ENCODE measurements around the gene KRT17. TPM values are rescaled to one million over a fixed set of nuclear protein-coding genes. Genes with fewer than 3 reads are reported as not detected.

KRT17 gene
- total RNA-seq, 1 donor from 2014 or later = 258 TPM

- H3K4me1 Mint-ChIP-seq (ENCODE audit: low read depth) = no peaks in the 10 kb centered on the region
- DNase-seq (ENCODE audit: low spot score) = no peak
- TF ChIP-seq, protein P1, sequence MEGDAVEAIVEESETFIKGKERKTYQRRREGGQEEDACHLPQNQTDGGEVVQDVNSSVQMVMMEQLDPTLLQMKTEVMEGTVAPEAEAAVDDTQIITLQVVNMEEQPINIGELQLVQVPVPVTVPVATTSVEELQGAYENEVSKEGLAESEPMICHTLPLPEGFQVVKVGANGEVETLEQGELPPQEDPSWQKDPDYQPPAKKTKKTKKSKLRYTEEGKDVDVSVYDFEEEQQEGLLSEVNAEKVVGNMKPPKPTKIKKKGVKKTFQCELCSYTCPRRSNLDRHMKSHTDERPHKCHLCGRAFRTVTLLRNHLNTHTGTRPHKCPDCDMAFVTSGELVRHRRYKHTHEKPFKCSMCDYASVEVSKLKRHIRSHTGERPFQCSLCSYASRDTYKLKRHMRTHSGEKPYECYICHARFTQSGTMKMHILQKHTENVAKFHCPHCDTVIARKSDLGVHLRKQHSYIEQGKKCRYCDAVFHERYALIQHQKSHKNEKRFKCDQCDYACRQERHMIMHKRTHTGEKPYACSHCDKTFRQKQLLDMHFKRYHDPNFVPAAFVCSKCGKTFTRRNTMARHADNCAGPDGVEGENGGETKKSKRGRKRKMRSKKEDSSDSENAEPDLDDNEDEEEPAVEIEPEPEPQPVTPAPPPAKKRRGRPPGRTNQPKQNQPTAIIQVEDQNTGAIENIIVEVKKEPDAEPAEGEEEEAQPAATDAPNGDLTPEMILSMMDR (IDR thresholded peaks at IDR 0.05) = no peak
- H3K9me3 Mint-ChIP-seq (ENCODE audit: low read depth) = peaks cover 5% of the 10 kb centered on the region
- peaks cover 4% of the 10 kb centered on the region for H3K36me3 Mint-ChIP-seq (ENCODE audit: low read depth)
- peaks cover 26% of the 10 kb centered on the region for H3K27me3 Mint-ChIP-seq (ENCODE audit: low read depth)
- no peak overlapping the region for H3K27ac Mint-ChIP-seq (ENCODE audit: unreplicated experiment)
- no peak overlapping the region for H3K4me3 Mint-ChIP-seq (ENCODE audit: unreplicated experiment)
Observed at GRCh38 chr17:41595585-41595984, 28.8 kb downstream of the KRT17 start.

DNA sequence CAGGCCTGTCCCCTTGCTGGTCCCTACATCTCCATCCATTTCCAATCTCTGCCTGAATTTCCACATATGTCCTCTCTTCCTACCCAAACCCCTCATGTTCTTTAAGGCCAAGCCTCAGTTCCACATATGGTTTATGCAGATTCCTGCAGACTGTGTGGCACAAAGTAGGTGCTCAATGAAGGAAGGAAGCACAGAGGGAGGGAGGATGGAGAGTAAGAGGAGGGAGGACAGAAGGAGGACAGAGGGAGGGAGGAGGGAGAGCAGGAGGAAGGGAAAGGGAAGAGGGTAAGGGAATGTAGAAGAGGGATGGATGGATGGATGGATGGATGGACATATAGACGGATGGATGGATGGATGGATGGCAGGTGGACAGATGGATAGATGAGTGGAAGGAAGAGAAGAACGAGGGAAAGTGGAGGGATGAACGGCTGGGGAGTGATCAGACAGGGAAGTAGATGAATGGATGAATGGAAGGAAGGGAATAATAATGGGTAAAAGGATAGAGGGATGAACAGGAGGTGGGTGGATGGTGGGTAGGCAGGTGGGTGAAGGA lies 29.9 kb downstream of the KRT17 start:
- H3K9me3 Mint-ChIP-seq (ENCODE audit: low read depth) = peaks cover 5% of the 10 kb centered on the region
- no peak for DNase-seq (ENCODE audit: low spot score)
- H3K27me3 Mint-ChIP-seq (ENCODE audit: low read depth) = peaks cover 27% of the 10 kb centered on the region
- peaks cover 4% of the 10 kb centered on the region for H3K36me3 Mint-ChIP-seq (ENCODE audit: low read depth)
- no peaks in the 10 kb centered on the region for H3K4me1 Mint-ChIP-seq (ENCODE audit: low read depth)
- TF ChIP-seq, protein P1 (IDR thresholded peaks at IDR 0.05) = no peak
- no peak overlapping the region for H3K4me3 Mint-ChIP-seq (ENCODE audit: unreplicated experiment)
- no peak overlapping the region for H3K27ac Mint-ChIP-seq (ENCODE audit: unreplicated experiment)

DNA sequence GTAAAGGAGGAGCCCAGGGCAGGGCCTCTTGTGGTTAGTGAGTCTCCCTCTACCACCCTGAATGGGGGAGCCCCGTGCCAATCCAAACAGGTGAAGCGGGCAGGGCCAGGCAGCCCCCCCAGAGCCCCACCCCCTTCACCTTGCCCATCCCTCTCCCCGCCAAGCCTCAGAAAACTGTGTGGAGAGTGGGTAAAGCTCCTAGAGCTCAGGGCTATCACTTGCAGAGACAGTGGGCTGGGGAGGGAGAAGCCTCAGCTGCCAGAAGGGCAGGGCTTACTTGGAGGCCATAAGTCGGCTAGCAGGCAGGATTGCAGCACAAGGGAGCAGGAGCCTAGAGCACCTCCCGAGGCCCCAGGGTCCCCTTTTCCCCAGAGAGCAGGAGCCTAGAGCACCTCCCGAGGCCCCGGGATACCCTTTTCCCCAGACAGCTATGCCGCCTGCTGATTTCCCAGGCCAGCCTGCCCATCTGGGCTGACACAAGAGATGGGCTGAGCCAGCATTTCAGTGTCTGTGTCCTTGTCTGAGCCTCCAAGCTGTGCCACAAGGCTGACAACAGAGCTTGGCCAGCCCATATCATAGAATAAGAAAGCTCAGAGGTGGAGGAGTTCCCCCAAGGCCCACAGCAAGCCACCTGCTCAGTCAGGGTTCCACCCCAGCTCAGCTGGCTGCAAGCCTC lies 30.9 kb downstream of the KRT17 start:
- TF ChIP-seq, protein P1 (IDR thresholded peaks at IDR 0.05) = no peak
- no peak for DNase-seq (ENCODE audit: low spot score)
- Mint-ChIP-seq H3K9me3 (ENCODE audit: low read depth) (peaks cover 5% of the 10 kb centered on the region), H3K4me3 (ENCODE audit: unreplicated experiment) (no peak overlapping the region), H3K4me1 (ENCODE audit: low read depth) (peaks cover 3% of the 10 kb centered on the region), H3K36me3 (ENCODE audit: low read depth) (peaks cover 4% of the 10 kb centered on the region), H3K27me3 (ENCODE audit: low read depth) (peaks cover 28% of the 10 kb centered on the region), H3K27ac (ENCODE audit: unreplicated experiment) (no peak overlapping the region)

GRCh38 chr17:41592601-41593305 lies 31.6 kb downstream of the KRT17 start:
- peaks cover 28% of the 10 kb centered on the region for H3K27me3 Mint-ChIP-seq (ENCODE audit: low read depth)

GRCh38 chr17:41589301-41589700 lies 35.1 kb downstream of the KRT17 start:
- H3K27me3 Mint-ChIP-seq (ENCODE audit: low read depth) = peaks cover 22% of the 10 kb centered on the region
- TF ChIP-seq, protein P1 (IDR thresholded peaks at IDR 0.05) = no peak
- no peak overlapping the region for H3K4me3 Mint-ChIP-seq (ENCODE audit: unreplicated experiment)
- H3K4me1 Mint-ChIP-seq (ENCODE audit: low read depth) = peaks cover 6% of the 10 kb centered on the region
- no peak overlapping the region for H3K27ac Mint-ChIP-seq (ENCODE audit: unreplicated experiment)
- no peak for DNase-seq (ENCODE audit: low spot score)
- peaks cover 5% of the 10 kb centered on the region for H3K9me3 Mint-ChIP-seq (ENCODE audit: low read depth)
- peaks cover 4% of the 10 kb centered on the region for H3K36me3 Mint-ChIP-seq (ENCODE audit: low read depth)

More at GRCh38 chr17:41592601-41593305, 31.6 kb downstream of the KRT17 start:
- Mint-ChIP-seq H3K4me3 (ENCODE audit: unreplicated experiment) (no peak overlapping the region), H3K27ac (ENCODE audit: unreplicated experiment) (no peak overlapping the region), H3K9me3 (ENCODE audit: low read depth) (peaks cover 5% of the 10 kb centered on the region), H3K36me3 (ENCODE audit: low read depth) (peaks cover 4% of the 10 kb centered on the region), H3K4me1 (ENCODE audit: low read depth) (peaks cover 6% of the 10 kb centered on the region)
- TF ChIP-seq, protein P1 (IDR thresholded peaks at IDR 0.05) = no peak
- DNase-seq (ENCODE audit: low spot score) = no peak

All from chondrocyte (in vitro differentiated cells).